Body of pancreas (tissue), 4 donors: ENCODE measurements around the gene TRMT61A. TPM values are rescaled to one million over a fixed set of nuclear protein-coding genes. Genes with fewer than 3 reads are reported as not detected.
"Not testable (repeated sequence)": the region's sequence is repeated elsewhere in the genome, so short reads cannot be mapped to it uniquely, and the experiment has no call there.

Experiments
- ATAC-seq: fragments of 150-250 bp; one replicate; pipeline ENCODE4 v1.9.1; 2016
- DNase-seq, 4 donors: peaks; one replicate each; pipeline ENCODE4 v3.0.0-alpha.2; 2019
- H3K27ac ChIP-seq, 4 donors: fragments of 200-600 bp; sonication (generic); 1 replicate in 3 of 4; 2 replicates in 1 of 4; pipeline versions ENCODE4 v1.5.1 to v1.6.1; 2016 to 2019; ENCODE audit warnings: mild to moderate bottlenecking in 1 of 4, mixed read lengths in 1 of 4, moderate library complexity in 1 of 4
- H3K27me3 ChIP-seq, 2 donors: fragments of 200-600 bp; sonication (generic); one replicate each; pipeline ENCODE4 v1.6.0; 2016; ENCODE audit warnings: mild to moderate bottlenecking in 1 of 2
- H3K36me3 ChIP-seq, 2 donors: fragments of 200-600 bp; sonication (generic); replicated peaks in 1 of 2; 2 replicates each; pipeline ENCODE4 v1.5.1; 2016; ENCODE audit warnings: low read depth in 2 of 2; ENCODE audit not compliant: insufficient read depth in 1 of 2
- H3K4me1 ChIP-seq: fragments of 200-600 bp; sonication (generic); one replicate; pipeline ENCODE4 v1.6.0; 2016
- H3K4me3 ChIP-seq, 2 donors: fragments of 200-600 bp; sonication (generic); 1 replicate in 1 of 2; 2 replicates in 1 of 2; pipeline ENCODE4 v1.5.1; 2016 to 2019
- H3K9me3 ChIP-seq, 3 donors: fragments of 200-600 bp; sonication (generic); 1 replicate in 2 of 3; 2 replicates in 1 of 3; pipeline ENCODE4 v1.5.1; 2016
- CTCF ChIP-seq, 7 experiments: fragments of 450-650 bp in 4 of 7; fragments of 200-600 bp in 3 of 7; sonication (generic) in 3 of 7; IDR thresholded peaks; one replicate each; pipeline ENCODE4 v1.5.1; 2016 to 2019; ENCODE audit warnings: antibody characterized with exemption in 7 of 7
- POLR2A ChIP-seq, 3 donors: fragments of 450-650 bp; IDR thresholded peaks; one replicate each; pipeline ENCODE4 v1.6.1; 2016; ENCODE audit warnings: antibody characterized with exemption in 3 of 3, mild to moderate bottlenecking in 2 of 3
- WGBS, 2 donors: methylation state at CpG; one replicate each; pipeline ENCODE4 v1.1.5; 2017; 5-methylcytosine and 5-hydroxymethylcytosine counted together
- intact Hi-C: fragments of 100-400 bp; cut with DNase I; formaldehyde crosslinking; loops from one replicate; pipeline ENCODE4 v1.15.1; 2023
- total RNA-seq, 2 donors: library from RNA; depleted of rRNA; stranded (reverse); fragments of >200 nt; gene quantifications; one replicate each; pipeline ENCODE4 v1.1.0, GENCODE V29; 2016

The TRMT61A gene
- total RNA-seq, 2 donors from 2014 or later: 7.9 to 10.4 TPM

- Histone ChIP-seq H3K9me3 (no peaks in the 10 kb centered on the region), H3K4me1 (peaks cover 87% of the 10 kb centered on the region), H3K27me3 (no peaks in the 10 kb centered on the region), H3K27ac (peak overlapping the region; percentile 22 to 61 (median 45)), H3K4me3 (no peak overlapping the region), H3K36me3 (no peaks in the 10 kb centered on the region)
- intact Hi-C loops: no loop called here
- TF ChIP-seq POLR2A (IDR thresholded peaks at IDR 0.05): no peak
- DNase-seq (peak in 2 of 4 donors; percentile 44 to 53), ATAC-seq (no peak)
- 72 to 82% methylated on average over 11 of the region's 12 CpGs for WGBS, 2 donors
These were observed 4.7 kb upstream of the TRMT61A start for GRCh38 chr14:103524002-103524935.

GRCh38 chr14:103525430-103526246, 3.4 kb upstream of the TRMT61A start:
- H3K27me3 ChIP-seq, H3K4me3 ChIP-seq, H3K9me3 ChIP-seq, ATAC-seq, intact Hi-C loops, H3K36me3 ChIP-seq: not testable (repeated sequence)
- DNase-seq: peak in 1 of 4 donors; percentile 36
- H3K27ac ChIP-seq: peak overlapping the region; percentile 22 to 61 (median 45)
- WGBS, 2 donors: 48 to 51% methylated on average over 13 to 17 of the region's 17 CpGs
- peaks cover 87% of the 10 kb centered on the region for H3K4me1 ChIP-seq

- intact Hi-C loops: no loop called here
- Histone ChIP-seq H3K4me1 (peaks cover 87% of the 10 kb centered on the region), H3K9me3 (no peaks in the 10 kb centered on the region), H3K36me3 (no peaks in the 10 kb centered on the region), H3K4me3 (no peak overlapping the region), H3K27ac (peak overlapping the region in 3 of 4 donors; percentile 22 to 61 (median 41)), H3K27me3 (no peaks in the 10 kb centered on the region)
- ATAC-seq: no peak
- no peak for DNase-seq
- 75 to 79% methylated on average over 3 to 8 of the region's 8 CpGs for WGBS, 2 donors
- no peak for TF ChIP-seq CTCF (IDR thresholded peaks at IDR 0.05)
- no peak for TF ChIP-seq POLR2A (IDR thresholded peaks at IDR 0.05)
These were observed 2.6 kb upstream of the TRMT61A start for GRCh38 chr14:103526247-103526913.

- Histone ChIP-seq H3K9me3 (no peaks in the 10 kb centered on the region), H3K27ac (peak overlapping the region in 2 of 4 donors; percentile 89 to 93), H3K36me3 (no peaks in the 10 kb centered on the region), H3K27me3 (no peaks in the 10 kb centered on the region), H3K4me3 (no peak overlapping the region), H3K4me1 (peaks cover 85% of the 10 kb centered on the region)
- ATAC-seq (no peak), DNase-seq (no peak)
- TF ChIP-seq CTCF (IDR thresholded peaks at IDR 0.05) (no peak), POLR2A (IDR thresholded peaks at IDR 0.05) (no peak)
- 83 to 87% methylated on average over 1 of the region's 1 CpG for WGBS, 2 donors
- intact Hi-C loops: no loop called here
These were observed 2.1 kb upstream of the TRMT61A start for GRCh38 chr14:103526914-103527248.

GRCh38 chr14:103527408-103528145, 1.4 kb upstream of the TRMT61A start:
- ATAC-seq (no peak), DNase-seq (no peak)

More at GRCh38 chr14:103527408-103528145, 1.4 kb upstream of the TRMT61A start:
- Histone ChIP-seq H3K4me3 (no peak overlapping the region), H3K27me3 (no peaks in the 10 kb centered on the region), H3K27ac (peak overlapping the region; percentile 82 to 93 (median 87)), H3K4me1 (peaks cover 80% of the 10 kb centered on the region), H3K36me3 (no peaks in the 10 kb centered on the region), H3K9me3 (no peaks in the 10 kb centered on the region)
- WGBS, 2 donors: 85 to 86% methylated on average over 11 to 14 of the region's 14 CpGs
- intact Hi-C loops: no loop called here
- no peak for TF ChIP-seq CTCF (IDR thresholded peaks at IDR 0.05)
- no peak for TF ChIP-seq POLR2A (IDR thresholded peaks at IDR 0.05)
